ENCODE results near the gene SRRM4.

- no peak for TF ChIP-seq CTCF (IDR thresholded peaks at IDR 0.05; ENCODE audit: low read length)
- TF ChIP-seq EZH2 (IDR thresholded peaks at IDR 0.05; ENCODE audit: borderline replicate concordance, low read length): no peak
Observed at GRCh38 chr12:119090865-119091264, 109.5 kb downstream of the SRRM4 start.

Measured in OCI-LY1 (cell line).